ENCODE measurements around the gene MAPK8. TPM values are rescaled to one million over a fixed set of nuclear protein-coding genes. Genes with fewer than 3 reads are reported as not detected.
"Not testable (repeated sequence)": the region's sequence is repeated elsewhere in the genome, so short reads cannot be mapped to it uniquely, and the experiment has no call there.

The MAPK8 gene
- total and polyA plus RNA-seq, 12 donors, result 7.6 to 103 (median 31.9) TPM

DNA sequence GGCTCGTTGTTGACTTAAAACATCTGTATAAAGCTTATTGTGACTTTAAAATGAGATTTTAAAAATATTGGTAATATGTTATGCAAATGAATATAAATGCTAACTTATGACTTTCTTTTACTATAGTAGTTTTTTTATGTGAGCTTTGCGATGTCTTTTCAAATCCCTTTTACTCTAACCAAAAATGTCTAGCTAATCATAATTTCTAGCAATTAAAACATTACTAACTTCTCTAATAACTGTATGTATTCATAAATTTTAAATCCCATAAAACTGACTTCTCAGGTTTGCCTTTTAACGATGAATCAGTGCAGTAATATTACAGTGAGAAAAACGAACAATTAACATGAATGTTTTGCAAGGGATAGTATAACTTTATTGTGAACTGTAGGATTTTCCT lies 113.2 kb downstream of the MAPK8 start:
- intact Hi-C loops (cut with DNase I), result no loop called here
- 91 to 96% (median 94%) methylated on average over 4 of the region's 4 CpGs for WGBS, 4 donors
- Histone ChIP-seq H3K4me3 (no peak overlapping the region), H3K9me3 (replicated peaks in 1 of 3) (no peaks in the 10 kb centered on the region), H3K4me1 (replicated peaks in 1 of 2) (no peaks in the 10 kb centered on the region), H3K27ac (no peak overlapping the region), H3K27me3 (no peaks in the 10 kb centered on the region), H3K36me3 (replicated peaks in 1 of 2) (no peaks in the 10 kb centered on the region)
- no peak for DNase-seq
- no peak for TF ChIP-seq POLR2A (IDR thresholded peaks at IDR 0.05)
- TF ChIP-seq, protein P1, sequence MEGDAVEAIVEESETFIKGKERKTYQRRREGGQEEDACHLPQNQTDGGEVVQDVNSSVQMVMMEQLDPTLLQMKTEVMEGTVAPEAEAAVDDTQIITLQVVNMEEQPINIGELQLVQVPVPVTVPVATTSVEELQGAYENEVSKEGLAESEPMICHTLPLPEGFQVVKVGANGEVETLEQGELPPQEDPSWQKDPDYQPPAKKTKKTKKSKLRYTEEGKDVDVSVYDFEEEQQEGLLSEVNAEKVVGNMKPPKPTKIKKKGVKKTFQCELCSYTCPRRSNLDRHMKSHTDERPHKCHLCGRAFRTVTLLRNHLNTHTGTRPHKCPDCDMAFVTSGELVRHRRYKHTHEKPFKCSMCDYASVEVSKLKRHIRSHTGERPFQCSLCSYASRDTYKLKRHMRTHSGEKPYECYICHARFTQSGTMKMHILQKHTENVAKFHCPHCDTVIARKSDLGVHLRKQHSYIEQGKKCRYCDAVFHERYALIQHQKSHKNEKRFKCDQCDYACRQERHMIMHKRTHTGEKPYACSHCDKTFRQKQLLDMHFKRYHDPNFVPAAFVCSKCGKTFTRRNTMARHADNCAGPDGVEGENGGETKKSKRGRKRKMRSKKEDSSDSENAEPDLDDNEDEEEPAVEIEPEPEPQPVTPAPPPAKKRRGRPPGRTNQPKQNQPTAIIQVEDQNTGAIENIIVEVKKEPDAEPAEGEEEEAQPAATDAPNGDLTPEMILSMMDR (IDR thresholded peaks at IDR 0.05), result no peak

DNA sequence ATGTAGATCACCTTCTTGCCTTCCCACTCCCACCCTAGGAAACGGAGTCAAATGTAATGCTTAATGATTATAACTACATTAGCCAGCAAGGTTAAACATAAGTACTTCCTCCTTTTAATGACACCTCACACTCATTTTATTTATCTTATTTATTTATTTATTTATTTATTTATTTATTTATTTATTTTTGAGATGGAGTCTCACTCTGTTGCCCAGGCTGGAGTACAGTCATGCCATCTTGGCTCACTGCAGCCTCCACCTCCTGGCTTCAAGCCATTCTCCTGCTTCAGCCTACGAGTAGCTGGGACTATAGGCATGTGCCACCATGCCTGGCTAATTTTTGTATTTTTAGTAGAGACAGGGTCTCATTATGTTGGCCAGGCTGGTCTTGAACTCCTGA lies 115.4 kb downstream of the MAPK8 start:
- H3K36me3 ChIP-seq (replicated peaks in 1 of 2); intact Hi-C loops (cut with DNase I); H3K4me1 ChIP-seq (replicated peaks in 1 of 2); H3K27me3 ChIP-seq; H3K4me3 ChIP-seq; H3K27ac ChIP-seq; H3K9me3 ChIP-seq (replicated peaks in 1 of 3); DNase-seq: not testable (repeated sequence)
- 95 to 96% (median 96%) methylated on average over 2 of the region's 2 CpGs for WGBS, 4 donors

DNA sequence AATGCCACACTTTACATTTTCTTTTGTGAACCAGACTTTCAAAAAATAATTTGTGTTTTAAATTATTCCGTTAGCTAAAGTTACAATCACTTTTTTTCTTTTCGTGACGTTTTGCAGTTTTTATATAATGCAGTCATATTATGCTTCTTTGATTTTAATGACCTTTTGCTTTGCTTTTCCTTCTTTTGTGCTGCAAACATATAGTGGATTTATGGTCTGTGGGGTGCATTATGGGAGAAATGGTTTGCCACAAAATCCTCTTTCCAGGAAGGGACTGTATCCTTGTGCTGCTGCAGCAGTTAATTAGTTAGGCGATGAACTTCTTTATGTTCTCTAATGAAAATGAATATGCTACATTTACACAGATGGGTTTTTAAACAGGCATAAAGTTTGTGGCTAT lies 117.4 kb downstream of the MAPK8 start:
- no peaks in the 10 kb centered on the region for H3K9me3 ChIP-seq (replicated peaks in 1 of 3)
- no peak for DNase-seq
- 93 to 95% (median 94%) methylated on average over 4 of the region's 4 CpGs for WGBS, 4 donors
- no peak overlapping the region for H3K4me3 ChIP-seq
- TF ChIP-seq, protein P1 (IDR thresholded peaks at IDR 0.05), result no peak
- no peak for TF ChIP-seq POLR2A (IDR thresholded peaks at IDR 0.05)
- no peaks in the 10 kb centered on the region for H3K4me1 ChIP-seq (replicated peaks in 1 of 2)
- intact Hi-C loops (cut with DNase I), result no loop called here
- peaks cover 0 to 5% of the 10 kb centered on the region in 2 donors for H3K36me3 ChIP-seq (replicated peaks in 1 of 2)
- no peaks in the 10 kb centered on the region for H3K27me3 ChIP-seq
- H3K27ac ChIP-seq, result no peak overlapping the region

DNA sequence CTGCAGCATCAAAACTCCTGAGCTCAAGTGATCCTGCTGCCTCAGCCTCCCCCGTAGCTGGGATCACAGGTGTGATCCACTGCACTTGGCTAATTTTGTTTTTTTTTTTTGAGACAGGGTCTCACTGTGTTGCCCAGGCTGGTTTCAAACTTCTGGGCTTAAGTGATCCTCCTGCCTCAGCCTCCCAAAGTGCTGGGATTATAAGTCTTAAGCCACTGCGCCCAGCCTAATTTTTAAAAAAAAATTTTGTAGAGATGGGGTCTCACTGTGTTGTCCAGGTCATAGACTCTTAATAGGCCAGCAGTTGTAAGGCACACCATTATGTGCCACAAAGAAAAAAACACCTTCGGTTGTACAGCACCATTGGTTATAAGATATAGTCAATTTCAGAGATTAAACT lies 122.4 kb downstream of the MAPK8 start:
- no peaks in the 10 kb centered on the region for H3K9me3 ChIP-seq (replicated peaks in 1 of 3)
- TF ChIP-seq POLR2A (IDR thresholded peaks at IDR 0.05), result no peak
- TF ChIP-seq, protein P1 (IDR thresholded peaks at IDR 0.05), result no peak
- WGBS, 4 donors, result 96 to 99% (median 99%) methylated on average over 3 of the region's 3 CpGs
- H3K27ac ChIP-seq, result no peak overlapping the region
- H3K27me3 ChIP-seq, result no peaks in the 10 kb centered on the region
- peaks cover 0 to 5% of the 10 kb centered on the region in 2 donors for H3K36me3 ChIP-seq (replicated peaks in 1 of 2)
- no peaks in the 10 kb centered on the region for H3K4me1 ChIP-seq (replicated peaks in 1 of 2)
- no peak overlapping the region for H3K4me3 ChIP-seq
- intact Hi-C loops (cut with DNase I), result no loop called here
- no peak for DNase-seq

DNA sequence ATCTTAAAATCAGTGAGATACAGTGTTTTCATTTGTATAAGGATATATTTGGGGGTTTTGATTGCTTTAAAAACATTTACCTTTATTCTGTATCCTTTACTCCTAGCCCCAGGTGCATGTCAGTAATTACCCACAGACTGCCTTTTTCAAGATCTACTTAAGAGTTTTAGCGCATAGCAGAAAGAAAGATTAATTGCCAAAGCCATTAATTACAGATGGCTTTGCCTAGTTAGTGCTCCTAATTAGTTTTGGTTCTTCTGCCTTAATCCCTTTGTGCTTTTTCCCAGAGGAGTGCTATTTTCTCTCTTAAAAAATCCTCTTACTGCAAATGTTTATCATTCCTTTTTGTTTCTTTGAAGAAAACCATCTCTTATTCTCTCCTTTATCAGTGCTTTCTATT lies 122.8 kb downstream of the MAPK8 start:
- peaks cover 0 to 5% of the 10 kb centered on the region in 2 donors for H3K36me3 ChIP-seq (replicated peaks in 1 of 2)
- DNase-seq, result no peak
- WGBS, 4 donors, result 94 to 97% (median 94%) methylated on average over 1 of the region's 1 CpG

More for the DNA sequence above, 122.8 kb downstream of the MAPK8 start:
- TF ChIP-seq, protein P1 (IDR thresholded peaks at IDR 0.05), result no peak
- no peak for TF ChIP-seq POLR2A (IDR thresholded peaks at IDR 0.05)
- Histone ChIP-seq H3K27ac (no peak overlapping the region), H3K9me3 (replicated peaks in 1 of 3) (no peaks in the 10 kb centered on the region), H3K4me1 (replicated peaks in 1 of 2) (no peaks in the 10 kb centered on the region), H3K4me3 (no peak overlapping the region), H3K27me3 (no peaks in the 10 kb centered on the region)
- intact Hi-C loops (cut with DNase I), result no loop called here
